Fibroblast of lung (primary cell): ENCODE measurements around the gene C3orf18.

Experiments
- CTCF ChIP-seq, 2 donors: IDR thresholded peaks in 1 of 2; conservative IDR thresholded peaks in 1 of 2; 1 replicate in 1 of 2; 2 replicates in 1 of 2; pipeline ENCODE4 v1.5.1; 2011 to 2012; ENCODE audit warnings: low read length in 2 of 2, control low read depth in 1 of 2, inconsistent platforms in 1 of 2, low read depth in 1 of 2, mild to moderate bottlenecking in 1 of 2
- EZH2 ChIP-seq: IDR thresholded peaks from 2 replicates; pipeline ENCODE4 v1.5.1; 2012; ENCODE audit warnings: low read length, control low read depth, mild to moderate bottlenecking; ENCODE audit errors: missing control alignments

- TF ChIP-seq CTCF (conservative IDR thresholded peaks at IDR 0.05 in 1 of 2, IDR thresholded peaks at IDR 0.05 in 1 of 2; ENCODE audit: low read depth in 1 of 2, low read length in 2 of 2) (no peak), EZH2 (no peak)
These were observed 55.4 kb downstream of the C3orf18 start for GRCh38 chr3:50512131-50512530.
